ENCODE results near the gene FOXF1.

GRCh38 chr16:86521236-86522197 is 11.2 kb downstream of the FOXF1 start:
- TF ChIP-seq, protein P1, sequence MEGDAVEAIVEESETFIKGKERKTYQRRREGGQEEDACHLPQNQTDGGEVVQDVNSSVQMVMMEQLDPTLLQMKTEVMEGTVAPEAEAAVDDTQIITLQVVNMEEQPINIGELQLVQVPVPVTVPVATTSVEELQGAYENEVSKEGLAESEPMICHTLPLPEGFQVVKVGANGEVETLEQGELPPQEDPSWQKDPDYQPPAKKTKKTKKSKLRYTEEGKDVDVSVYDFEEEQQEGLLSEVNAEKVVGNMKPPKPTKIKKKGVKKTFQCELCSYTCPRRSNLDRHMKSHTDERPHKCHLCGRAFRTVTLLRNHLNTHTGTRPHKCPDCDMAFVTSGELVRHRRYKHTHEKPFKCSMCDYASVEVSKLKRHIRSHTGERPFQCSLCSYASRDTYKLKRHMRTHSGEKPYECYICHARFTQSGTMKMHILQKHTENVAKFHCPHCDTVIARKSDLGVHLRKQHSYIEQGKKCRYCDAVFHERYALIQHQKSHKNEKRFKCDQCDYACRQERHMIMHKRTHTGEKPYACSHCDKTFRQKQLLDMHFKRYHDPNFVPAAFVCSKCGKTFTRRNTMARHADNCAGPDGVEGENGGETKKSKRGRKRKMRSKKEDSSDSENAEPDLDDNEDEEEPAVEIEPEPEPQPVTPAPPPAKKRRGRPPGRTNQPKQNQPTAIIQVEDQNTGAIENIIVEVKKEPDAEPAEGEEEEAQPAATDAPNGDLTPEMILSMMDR (IDR thresholded peaks at IDR 0.05): no peak
- TF ChIP-seq POLR2AphosphoS5 (IDR thresholded peaks at IDR 0.05) (no peak), POLR2A (IDR thresholded peaks at IDR 0.05) (no peak)
